ENCODE data around the gene KDM7A.

The KDM7A gene

DNA sequence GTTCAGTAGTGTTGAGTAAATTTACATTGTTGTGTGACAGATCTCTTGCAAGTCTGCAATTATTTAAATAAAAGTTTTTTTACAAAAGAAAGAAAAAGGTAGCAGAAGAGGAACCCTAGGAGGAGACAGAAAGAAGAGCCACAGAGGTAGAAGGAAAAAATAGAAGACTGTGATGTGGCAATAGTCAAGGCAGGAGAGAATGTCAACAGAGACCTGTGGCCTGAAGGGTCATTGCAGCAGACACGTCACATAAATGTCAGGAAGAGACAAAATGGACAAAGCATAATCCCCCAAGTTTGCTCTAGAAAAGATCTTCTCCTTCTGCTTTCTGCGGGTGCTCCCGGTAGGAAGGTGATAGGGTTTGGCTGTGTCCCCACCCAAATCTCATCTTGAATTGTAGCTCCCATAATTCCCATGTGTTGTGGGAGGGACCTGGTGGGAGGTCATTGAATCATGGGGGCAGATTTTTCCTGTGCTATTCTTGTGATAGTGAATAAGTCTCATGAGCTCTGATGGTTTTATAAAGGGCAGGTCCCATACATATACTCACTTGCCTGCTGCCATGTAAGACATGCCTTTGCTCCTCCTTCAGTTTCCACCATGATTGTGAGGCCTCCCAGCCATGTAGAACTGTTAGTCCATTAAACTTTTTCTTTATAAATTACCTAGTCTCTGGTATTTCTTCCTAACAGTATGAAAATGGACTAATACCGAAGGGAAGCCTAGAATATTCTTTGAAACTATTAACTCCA is 41.1 kb upstream of the KDM7A start:
- no peak for DNase-seq

DNA sequence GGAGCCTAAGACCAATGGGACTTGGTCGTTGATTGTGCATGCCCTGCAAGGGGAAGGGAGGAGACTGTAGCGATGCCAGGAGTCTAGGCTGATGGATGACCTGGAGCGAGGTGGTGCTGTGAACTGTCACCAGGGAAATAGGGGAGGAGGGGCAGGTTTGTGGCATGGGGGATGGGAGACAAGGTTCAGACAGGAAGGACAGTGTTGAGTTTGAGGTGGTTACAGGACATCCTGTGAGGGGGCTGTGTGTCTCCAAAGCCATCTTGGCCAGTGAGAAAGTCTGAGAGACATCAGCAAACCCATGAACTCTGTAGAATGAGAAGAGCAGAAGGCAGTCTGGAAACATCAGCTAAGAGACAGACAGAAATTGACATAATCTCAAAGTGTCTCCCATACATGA is 38.5 kb upstream of the KDM7A start:
- ATAC-seq (ENCODE audit: insufficient read depth, low read depth): no peak; the same call in 2 of the 3 replicates
- Histone ChIP-seq H3K36me3 (ENCODE audit: insufficient read depth, low read length) (no peaks in the 10 kb centered on the region), H3K27ac (ENCODE audit: low read length) (no peak overlapping the region), H2AFZ (ENCODE audit: low read depth, low read length) (no peak overlapping the region), H3K4me2 (ENCODE audit: insufficient read depth, low read length) (no peak overlapping the region), H3K9me3 (ENCODE audit: insufficient read depth, low read length, severe bottlenecking) (no peaks in the 10 kb centered on the region), H3K4me3 (ENCODE audit: low read depth in 1 of 2, low read length in 2 of 2) (no peak overlapping the region), H3K27me3 (ENCODE audit: insufficient read depth, low read length, poor library complexity) (no peaks in the 10 kb centered on the region), H4K20me1 (ENCODE audit: insufficient read depth, low read length) (no peaks in the 10 kb centered on the region), H3K9ac (ENCODE audit: low read depth, low read length) (no peak overlapping the region), H3K79me2 (ENCODE audit: insufficient read depth, low read length) (no peaks in the 10 kb centered on the region), H3K4me1 (ENCODE audit: insufficient read depth, low read length) (no peaks in the 10 kb centered on the region)
- TF ChIP-seq, protein P1, sequence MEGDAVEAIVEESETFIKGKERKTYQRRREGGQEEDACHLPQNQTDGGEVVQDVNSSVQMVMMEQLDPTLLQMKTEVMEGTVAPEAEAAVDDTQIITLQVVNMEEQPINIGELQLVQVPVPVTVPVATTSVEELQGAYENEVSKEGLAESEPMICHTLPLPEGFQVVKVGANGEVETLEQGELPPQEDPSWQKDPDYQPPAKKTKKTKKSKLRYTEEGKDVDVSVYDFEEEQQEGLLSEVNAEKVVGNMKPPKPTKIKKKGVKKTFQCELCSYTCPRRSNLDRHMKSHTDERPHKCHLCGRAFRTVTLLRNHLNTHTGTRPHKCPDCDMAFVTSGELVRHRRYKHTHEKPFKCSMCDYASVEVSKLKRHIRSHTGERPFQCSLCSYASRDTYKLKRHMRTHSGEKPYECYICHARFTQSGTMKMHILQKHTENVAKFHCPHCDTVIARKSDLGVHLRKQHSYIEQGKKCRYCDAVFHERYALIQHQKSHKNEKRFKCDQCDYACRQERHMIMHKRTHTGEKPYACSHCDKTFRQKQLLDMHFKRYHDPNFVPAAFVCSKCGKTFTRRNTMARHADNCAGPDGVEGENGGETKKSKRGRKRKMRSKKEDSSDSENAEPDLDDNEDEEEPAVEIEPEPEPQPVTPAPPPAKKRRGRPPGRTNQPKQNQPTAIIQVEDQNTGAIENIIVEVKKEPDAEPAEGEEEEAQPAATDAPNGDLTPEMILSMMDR (IDR thresholded peaks at IDR 0.05; ENCODE audit: borderline replicate concordance, extremely low read depth, low read length, poor library complexity, severe bottlenecking): no peak
- TF ChIP-seq EZH2 (IDR thresholded peaks at IDR 0.05; ENCODE audit: borderline replicate concordance, low read depth, low read length, severe bottlenecking): no peak
- DNase-seq: no peak

More for the DNA sequence above, 41.1 kb upstream of the KDM7A start:
- H3K36me3 ChIP-seq (ENCODE audit: insufficient read depth, low read length): no peaks in the 10 kb centered on the region
- TF ChIP-seq, protein P1 (IDR thresholded peaks at IDR 0.05; ENCODE audit: borderline replicate concordance, extremely low read depth, low read length, poor library complexity, severe bottlenecking): no peak
- no peak for TF ChIP-seq EZH2 (IDR thresholded peaks at IDR 0.05; ENCODE audit: borderline replicate concordance, low read depth, low read length, severe bottlenecking)
- H3K79me2 ChIP-seq (ENCODE audit: insufficient read depth, low read length): no peaks in the 10 kb centered on the region
- no peaks in the 10 kb centered on the region for H3K9me3 ChIP-seq (ENCODE audit: insufficient read depth, low read length, severe bottlenecking)
- no peak overlapping the region for H3K9ac ChIP-seq (ENCODE audit: low read depth, low read length)
- H3K4me3 ChIP-seq (ENCODE audit: low read depth in 1 of 2, low read length in 2 of 2): no peak overlapping the region
- no peak for ATAC-seq (ENCODE audit: insufficient read depth, low read depth)
- H3K27me3 ChIP-seq (ENCODE audit: insufficient read depth, low read length, poor library complexity): no peaks in the 10 kb centered on the region
- H4K20me1 ChIP-seq (ENCODE audit: insufficient read depth, low read length): no peaks in the 10 kb centered on the region
- no peaks in the 10 kb centered on the region for H3K4me1 ChIP-seq (ENCODE audit: insufficient read depth, low read length)
- H2AFZ ChIP-seq (ENCODE audit: low read depth, low read length): no peak overlapping the region
- H3K4me2 ChIP-seq (ENCODE audit: insufficient read depth, low read length): no peak overlapping the region
- H3K27ac ChIP-seq (ENCODE audit: low read length): no peak overlapping the region

GRCh38 chr7:140214075-140214684 is 37.4 kb upstream of the KDM7A start:
- no peaks in the 10 kb centered on the region for H3K27me3 ChIP-seq (ENCODE audit: insufficient read depth, low read length, poor library complexity)
- no peak overlapping the region for H3K4me3 ChIP-seq (ENCODE audit: low read depth in 1 of 2, low read length in 2 of 2)
- H3K9me3 ChIP-seq (ENCODE audit: insufficient read depth, low read length, severe bottlenecking): no peaks in the 10 kb centered on the region
- H3K79me2 ChIP-seq (ENCODE audit: insufficient read depth, low read length): no peaks in the 10 kb centered on the region
- no peak overlapping the region for H3K27ac ChIP-seq (ENCODE audit: low read length)
- no peak overlapping the region for H3K9ac ChIP-seq (ENCODE audit: low read depth, low read length)
- H3K4me2 ChIP-seq (ENCODE audit: insufficient read depth, low read length): no peak overlapping the region
- H2AFZ ChIP-seq (ENCODE audit: low read depth, low read length): no peak overlapping the region
- no peak for DNase-seq
- no peaks in the 10 kb centered on the region for H3K4me1 ChIP-seq (ENCODE audit: insufficient read depth, low read length)
- TF ChIP-seq, protein P1 (IDR thresholded peaks at IDR 0.05; ENCODE audit: borderline replicate concordance, extremely low read depth, low read length, poor library complexity, severe bottlenecking): no peak
- no peak for TF ChIP-seq EZH2 (IDR thresholded peaks at IDR 0.05; ENCODE audit: borderline replicate concordance, low read depth, low read length, severe bottlenecking)
- no peak for ATAC-seq (ENCODE audit: insufficient read depth, low read depth)
- H3K36me3 ChIP-seq (ENCODE audit: insufficient read depth, low read length): no peaks in the 10 kb centered on the region
- no peaks in the 10 kb centered on the region for H4K20me1 ChIP-seq (ENCODE audit: insufficient read depth, low read length)

All from DND-41 (cell line).